Heart left ventricle (tissue), 16 donors: Measurements from ENCODE around the gene KNDC1. TPM values are rescaled to one million over a fixed set of nuclear protein-coding genes. Genes with fewer than 3 reads are reported as not detected.
A peak's percentile ranks its signal among the peaks of the same experiment; 100 is the strongest.

Experiments used
- ATAC-seq, 4 donors: fragments of 200-7000 bp; cut with Tn5 transposase; one replicate each; pipeline ENCODE4 v1.9.1; 2020 to 2022; ENCODE audit warnings: moderate library complexity in 4 of 4, mild to moderate bottlenecking in 3 of 4, moderate number of reproducible peaks in 1 of 4
- DNase-seq, 5 donors: peaks; one replicate each; pipeline ENCODE4 v3.0.0-alpha.2; 2020
- H3K27ac ChIP-seq, 12 donors: fragments of 200-600 bp; sonication (generic) in 4 of 12; one replicate each; pipeline versions ENCODE4 v1.5.0 to v1.8.0; 2016 to 2022; ENCODE audit warnings: mild to moderate bottlenecking in 2 of 12
- H3K27me3 ChIP-seq, 9 donors: fragments of 200-600 bp; sonication (generic) in 2 of 9; one replicate each; pipeline versions ENCODE4 v1.5.1 to v1.8.0; 2016 to 2022; ENCODE audit warnings: mild to moderate bottlenecking in 3 of 9
- H3K36me3 ChIP-seq, 9 donors: fragments of 200-600 bp; sonication (generic) in 2 of 9; one replicate each; pipeline versions ENCODE4 v1.5.0 to v1.8.0; 2018 to 2022; ENCODE audit warnings: mild to moderate bottlenecking in 2 of 9
- H3K4me1 ChIP-seq, 12 donors: fragments of 200-600 bp; sonication (generic) in 4 of 12; one replicate each; pipeline versions ENCODE4 v1.5.0 to v1.8.0; 2016 to 2022; ENCODE audit warnings: mild to moderate bottlenecking in 3 of 12
- H3K4me3 ChIP-seq, 12 donors: fragments of 200-600 bp; sonication (generic) in 4 of 12; one replicate each; pipeline versions ENCODE4 v1.5.0 to v1.8.0; 2017 to 2022; ENCODE audit warnings: mild to moderate bottlenecking in 9 of 12, moderate library complexity in 4 of 12
- H3K9me3 ChIP-seq, 12 donors: fragments of 200-600 bp; sonication (generic) in 4 of 12; one replicate each; pipeline versions ENCODE4 v1.5.0 to v1.8.0; 2016 to 2022; ENCODE audit warnings: mild to moderate bottlenecking in 1 of 12
- CTCF ChIP-seq, 12 donors: fragments of 200-600 bp; sonication (generic) in 4 of 12; IDR thresholded peaks; one replicate each; pipeline versions ENCODE4 v1.5.0 to v1.8.0; 2018 to 2022; ENCODE audit warnings: antibody characterized with exemption in 12 of 12, mild to moderate bottlenecking in 5 of 12
- POLR2A ChIP-seq, 2 donors: fragments of 450-650 bp; IDR thresholded peaks; one replicate each; pipeline ENCODE4 v1.6.1; 2017; ENCODE audit warnings: antibody characterized with exemption in 2 of 2, mild to moderate bottlenecking in 2 of 2, moderate library complexity in 2 of 2
- WGBS, 4 donors: extraction: QIAGEN DNeasy Blood & Tissue Kit in 2 of 4; methylation state at CpG; one replicate each; pipeline versions ENCODE4 v1.1.5 to v1.1.7; 2013 to 2018; 5-methylcytosine and 5-hydroxymethylcytosine counted together
- intact Hi-C, 10 donors: fragments of 100-400 bp; cut with DNase I; formaldehyde crosslinking; loops; one replicate each; pipeline versions ENCODE4 v1.11.1 to v1.14.2; 2022
- polyA plus RNA-seq, 2 donors: library from polyadenylated mRNA; stranded (reverse); fragments of 200-250 nt; gene quantifications; one replicate each; pipeline ENCODE4 v1.2.3, GENCODE V29; 2013
- total RNA-seq, 9 donors: library from RNA; depleted of rRNA in 2 of 9; stranded (reverse); fragments of >200 nt in 2 of 9; fragmentation: NEBNext Ultra II Directional in 3 of 9; extraction: Animal tissue kit (Norgen Biotek cat#: 25700) in 3 of 9; gene quantifications; one replicate each; pipeline versions ENCODE4 v1.1.0 to v1.2.4, GENCODE V29; 2016 to 2023
- donor health status: ischemic (EF 13 %, LVEDD 7.1; RV severe dilation, severe dysfunction).
- donor health status: healthy with polysubstance abuse.
- donor health status: DM: no; HTN: yes; CAD: no.
- donor health status: DM: no; HTN: no; CAD: no.
- donor health status: ischemic (EF 25% LVEDD 6.9; RV normal size, moderate dysfunction).
- donor health status: ischemic (EF 25% LVEDD 5.7; RV mildly dilated, moderate dysfunction).
- donor health status: healthy.
- donor health status: DM: yes; HTN: yes; CAD: no.
- donor health status: ischemic (EF 35%, LVEDD 5.7; RV mildly dilated, moderate dysfunction).
- donor health status: nonischemic (EF 11% LVEDD 7.7; RV severe dilation, severe dysfunction).
- donor health status: DM: yes; HTN: yes; CAD: no.
- donor health status: PGD.
- donor health status: ischemic (EF 29% LVEDD 5.4; RV normal size, mild dysfunction).
- donor health status: nonischemic (EF 23%, LVEDD 6.1; RV moderate dilation, normal function).

The KNDC1 gene
- total and polyA plus RNA-seq, 11 donors = 0.04 to 2.9 (median 0.10) TPM; not detected in 3

- 62 to 74% (median 69%) methylated on average over 16 to 24 of the region's 24 CpGs for WGBS, 4 donors
- Histone ChIP-seq H3K4me3 (no peak overlapping the region), H3K36me3 (no peaks in the 10 kb centered on the region), H3K27ac (no peak overlapping the region), H3K4me1 (no peaks in the 10 kb centered on the region), H3K27me3 (peaks cover 0 to 5% (median 0%) of the 10 kb centered on the region in 9 donors), H3K9me3 (peaks cover 0 to 31% (median 4%) of the 10 kb centered on the region in 12 donors)
- ATAC-seq (no peak), DNase-seq (peak in 2 of 5 donors; percentile 18 to 47)
- intact Hi-C loops = no loop called here
- TF ChIP-seq POLR2A (IDR thresholded peaks at IDR 0.05) = no peak
- TF ChIP-seq CTCF (IDR thresholded peaks at IDR 0.05) = no peak
These were observed 36.3 kb downstream of the KNDC1 start for GRCh38 chr10:133196221-133196915.

GRCh38 chr10:133196936-133197758, 37.1 kb downstream of the KNDC1 start:
- peak in 2 of 5 donors; percentile 18 to 39 for DNase-seq
- TF ChIP-seq POLR2A (IDR thresholded peaks at IDR 0.05) (no peak), CTCF (IDR thresholded peaks at IDR 0.05) (no peak)
- peaks cover 0 to 25% (median 4%) of the 10 kb centered on the region in 12 donors for H3K9me3 ChIP-seq
- no peak overlapping the region for H3K27ac ChIP-seq
- no peaks in the 10 kb centered on the region for H3K27me3 ChIP-seq
- intact Hi-C loops = no loop called here
- no peaks in the 10 kb centered on the region for H3K36me3 ChIP-seq
- no peak for ATAC-seq
- no peak overlapping the region for H3K4me3 ChIP-seq
- H3K4me1 ChIP-seq = no peaks in the 10 kb centered on the region
- 77 to 83% (median 81%) methylated on average over 20 to 40 of the region's 40 CpGs for WGBS, 4 donors

- H3K27ac ChIP-seq = no peak overlapping the region
- no peaks in the 10 kb centered on the region for H3K36me3 ChIP-seq
- TF ChIP-seq CTCF (IDR thresholded peaks at IDR 0.05) (no peak), POLR2A (IDR thresholded peaks at IDR 0.05) (no peak)
- DNase-seq (peak in 2 of 5 donors; percentile 21 to 34), ATAC-seq (no peak)
- intact Hi-C loops = no loop called here
- peaks cover 0 to 19% (median 3%) of the 10 kb centered on the region in 12 donors for H3K9me3 ChIP-seq
- no peak overlapping the region for H3K4me3 ChIP-seq
- no peaks in the 10 kb centered on the region for H3K4me1 ChIP-seq
- H3K27me3 ChIP-seq = no peaks in the 10 kb centered on the region
- 87 to 90% (median 88%) methylated on average over 9 of the region's 9 CpGs for WGBS, 4 donors
These were observed 37.8 kb downstream of the KNDC1 start for GRCh38 chr10:133197786-133198185.

- no peak overlapping the region for H3K27ac ChIP-seq
- no peak overlapping the region for H3K4me3 ChIP-seq
- DNase-seq (peak in 3 of 5 donors; percentile 7 to 63 (median 12)), ATAC-seq (no peak)
- 91 to 97% (median 95%) methylated on average over 7 to 26 of the region's 26 CpGs for WGBS, 4 donors
- H3K9me3 ChIP-seq = peaks cover 0 to 15% (median 2%) of the 10 kb centered on the region in 12 donors
- no peaks in the 10 kb centered on the region for H3K4me1 ChIP-seq
- TF ChIP-seq CTCF (IDR thresholded peaks at IDR 0.05) = no peak
- no peak for TF ChIP-seq POLR2A (IDR thresholded peaks at IDR 0.05)
- intact Hi-C loops = no loop called here
- H3K36me3 ChIP-seq = no peaks in the 10 kb centered on the region
- no peaks in the 10 kb centered on the region for H3K27me3 ChIP-seq
These were observed 38.2 kb downstream of the KNDC1 start for GRCh38 chr10:133198206-133198605.
